HepG2 (cell line): ENCODE results near the gene NCKAP5L. TPM values are rescaled to one million over a fixed set of nuclear protein-coding genes. Genes with fewer than 3 reads are reported as not detected.

Experiments
- ATAC-seq: fragments of 200-7000 bp; cut with Tn5 transposase; 3 replicates; pipeline ENCODE4 v1.9.1; 2020; ENCODE audit warnings: mild to moderate bottlenecking, moderate library complexity
- BruUV-seq: library from RNA; stranded (reverse); fragments of 400-500 nt; replicated peaks from 2 replicates; lab custom pipeline; 2021; lab: Mats Ljungman, UMichigan
- CTCF ChIA-PET: fragments of 300-600 bp; formaldehyde crosslinking; extraction: SDS; loops from one replicate; lab custom pipeline; 2021; ENCODE audit warnings: low total read pairs, inconsistent platforms, low intra/inter-chr PET ratio; lab: Yijun Ruan, JAX
- POLR2A ChIA-PET: fragments of 350-600 bp; sonication (Branson Sonifier 250); formaldehyde crosslinking; loops from one replicate; lab custom pipeline; 2020; ENCODE audit warnings: antibody characterized with exemption, inconsistent platforms; lab: Yijun Ruan, JAX
- DNase-seq: peaks from one replicate; pipeline ENCODE4 v3.0.0-alpha.2; 2015; ENCODE audit warnings: low spot score
- FAIRE-seq: peaks from 3 replicates; lab custom pipeline; 2011; peaks lifted over from hg19 to GRCh38; lab: Jason Lieb, UNC
- H2AFZ ChIP-seq: one replicate; pipeline ENCODE4 v1.6.1; 2011; ENCODE audit warnings: low read length, inconsistent platforms
- H3K27ac ChIP-seq: fragments of 300-600 bp; 3 replicates; pipeline ENCODE4 v1.8.0; 2011; ENCODE audit warnings: mixed run types, mild to moderate bottlenecking, mixed read lengths, low read length, inconsistent platforms; ENCODE audit not compliant: insufficient read depth; ENCODE audit errors: extremely low read length
- H3K27me3 ChIP-seq, 2 experiments: fragments of 200-600 bp in 1 of 2; 2 replicates in 1 of 2; 3 replicates in 1 of 2; pipeline versions ENCODE4 v1.6.0 to v1.8.0; 2011; ENCODE audit warnings: low read length in 2 of 2, mild to moderate bottlenecking in 2 of 2, moderate library complexity in 2 of 2, inconsistent platforms in 1 of 2; ENCODE audit not compliant: insufficient read depth in 2 of 2, control insufficient read depth in 1 of 2
- H3K36me3 ChIP-seq, 2 experiments: fragments of 200-600 bp in 1 of 2; replicated peaks in 1 of 2; 2 replicates in 1 of 2; 3 replicates in 1 of 2; pipeline versions ENCODE4 v1.5.1 to v1.8.0; 2011; ENCODE audit warnings: low read length in 2 of 2, inconsistent platforms in 1 of 2; ENCODE audit not compliant: insufficient read depth in 2 of 2, control insufficient read depth in 1 of 2
- H3K4me1 ChIP-seq: 2 replicates; pipeline ENCODE4 v1.5.1; 2012; ENCODE audit warnings: low read length, inconsistent platforms; ENCODE audit not compliant: insufficient read depth
- H3K4me2 ChIP-seq: 2 replicates; pipeline ENCODE4 v1.6.0; 2011; ENCODE audit warnings: low read depth, low read length, inconsistent platforms
- H3K4me3 ChIP-seq, 3 experiments: fragments of 200-600 bp in 1 of 3; sonication (generic), shearing (Covaris generic) in 1 of 3; replicated peaks in 1 of 3; 2 replicates each; pipeline ENCODE4 v1.5.1; 2011 to 2016; ENCODE audit warnings: low read length in 3 of 3, inconsistent platforms in 2 of 3, low read depth in 2 of 3, mild to moderate bottlenecking in 2 of 3, control low read depth in 1 of 3, mixed read lengths in 1 of 3; ENCODE audit not compliant: insufficient read depth in 1 of 3
- H3K79me2 ChIP-seq: one replicate; pipeline ENCODE4 v1.6.1; 2011; ENCODE audit warnings: low read length, inconsistent platforms; ENCODE audit not compliant: insufficient read depth
- H3K9ac ChIP-seq: 2 replicates; pipeline ENCODE4 v1.6.0; 2011; ENCODE audit warnings: mild to moderate bottlenecking, low read depth, low read length, inconsistent platforms; ENCODE audit not compliant: insufficient read depth
- H3K9me3 ChIP-seq: 2 replicates; pipeline ENCODE4 v1.5.1; 2012; ENCODE audit warnings: mild to moderate bottlenecking, low read length
- H4K20me1 ChIP-seq: 2 replicates; pipeline ENCODE4 v1.6.0; 2011; ENCODE audit warnings: inconsistent platforms, mild to moderate bottlenecking, low read length, moderate library complexity; ENCODE audit not compliant: insufficient read depth
- FLYWCH1 ChIP-seq: sonication (generic); formaldehyde crosslinking; IDR thresholded peaks from 2 replicates; pipeline ENCODE4 v1.8.1; 2023; ENCODE audit warnings: mild to moderate bottlenecking, missing genetic modification reagents
- POLR2A ChIP-seq, 2 experiments: IDR thresholded peaks; 2 replicates each; pipeline ENCODE4 v1.6.1; 2011; ENCODE audit warnings: low read depth in 2 of 2, low read length in 2 of 2, mild to moderate bottlenecking in 1 of 2, moderate library complexity in 1 of 2; ENCODE audit not compliant: insufficient read depth in 1 of 2
- RBFOX2 ChIP-seq: fragments of 200-400 bp; formaldehyde crosslinking; IDR thresholded peaks from 2 replicates; pipeline ENCODE4 v1.6.1; 2017; ENCODE audit warnings: low read depth, mild to moderate bottlenecking, low read length
- RFXAP ChIP-seq: sonication (generic); formaldehyde crosslinking; IDR thresholded peaks from 2 replicates; pipeline ENCODE4 v1.4.0; 2020; ENCODE audit warnings: missing genetic modification reagents, borderline replicate concordance
- SMAD3 ChIP-seq: sonication (generic); formaldehyde crosslinking; IDR thresholded peaks from 2 replicates; pipeline ENCODE4 v1.4.0; 2020; ENCODE audit warnings: missing genetic modification reagents
- TARDBP ChIP-seq: sonication (generic); formaldehyde crosslinking; IDR thresholded peaks from 2 replicates; pipeline ENCODE4 v1.8.0; 2022; ENCODE audit warnings: mild to moderate bottlenecking, missing genetic modification reagents
- WGBS: methylation state at CpG from one replicate; pipeline ENCODE4 v1.1.6; 2017; ENCODE audit warnings: low lambda C conversion rate; 5-methylcytosine and 5-hydroxymethylcytosine counted together
- in situ Hi-C: cut with HindIII; loops from 2 replicates; pipeline ENCODE4 v1.10.0; 2017; ENCODE audit warnings: low pct_unique_long_range_greater_than_20kb; ENCODE audit not compliant: extremely low pct_ligation_motif_present
- intact Hi-C: fragments of 100-400 bp; cut with micrococcal nuclease; formaldehyde crosslinking; loops from one replicate; pipeline ENCODE4 v1.10.0; 2022; ENCODE audit not compliant: unreplicated experiment
- polyA plus RNA-seq, 8 experiments: library from polyadenylated mRNA; depleted of rRNA in 3 of 8; stranded (reverse) in 7 of 8; unstranded in 1 of 8; fragments of >200 nt; fragmentation: Illumina TruSeq in 4 of 8; extraction: Trizol in 4 of 8; gene quantifications; 2 replicates each; pipeline versions ENCODE4 v1.2.1 to v1.2.3, GENCODE V29; 2011 to 2016; ENCODE audit warnings: low read depth in 4 of 8, missing spikeins in 1 of 8, mixed read lengths in 1 of 8; ENCODE audit not compliant: insufficient read depth in 1 of 8
- total RNA-seq, 5 experiments: library from RNA; depleted of rRNA; stranded (reverse); fragments of >200 nt; fragmentation: Illumina TruSeq; extraction: Trizol; gene quantifications; 2 replicates each; pipeline ENCODE4 v1.2.3, GENCODE V29; 2016; ENCODE audit warnings: low read depth in 1 of 5
- TF ChIP-seq, protein P1 (sequence below): sonication (generic); formaldehyde crosslinking; IDR thresholded peaks from 2 replicates; pipeline ENCODE4 v1.8.0; 2023; ENCODE audit warnings: mild to moderate bottlenecking, missing genetic modification reagents
- TF ChIP-seq, protein P2 (sequence below): sonication (generic); formaldehyde crosslinking; IDR thresholded peaks from 2 replicates; pipeline ENCODE4 v1.4.0; 2020; ENCODE audit warnings: missing genetic modification reagents
- TF ChIP-seq, protein P3 (sequence below): sonication (generic); formaldehyde crosslinking; IDR thresholded peaks from 2 replicates; pipeline ENCODE4 v1.4.0; 2020; ENCODE audit warnings: missing genetic modification reagents, low read depth, mild to moderate bottlenecking, borderline replicate concordance
- TF ChIP-seq, protein P4 (sequence below): sonication (generic); formaldehyde crosslinking; IDR thresholded peaks from 2 replicates; pipeline ENCODE4 v1.4.0; 2020; ENCODE audit warnings: missing genetic modification reagents
- TF ChIP-seq, protein P5 (sequence below): sonication (generic); formaldehyde crosslinking; IDR thresholded peaks from 2 replicates; pipeline ENCODE4 v1.4.0; 2020; ENCODE audit warnings: missing genetic modification reagents, borderline replicate concordance

NCKAP5L gene
- total and polyA plus RNA-seq, 2 of the 13 experiments (the other 11 are each of a cell fraction or from before 2014, with no cell fraction given): 4.1 to 9.0 TPM

DNA sequence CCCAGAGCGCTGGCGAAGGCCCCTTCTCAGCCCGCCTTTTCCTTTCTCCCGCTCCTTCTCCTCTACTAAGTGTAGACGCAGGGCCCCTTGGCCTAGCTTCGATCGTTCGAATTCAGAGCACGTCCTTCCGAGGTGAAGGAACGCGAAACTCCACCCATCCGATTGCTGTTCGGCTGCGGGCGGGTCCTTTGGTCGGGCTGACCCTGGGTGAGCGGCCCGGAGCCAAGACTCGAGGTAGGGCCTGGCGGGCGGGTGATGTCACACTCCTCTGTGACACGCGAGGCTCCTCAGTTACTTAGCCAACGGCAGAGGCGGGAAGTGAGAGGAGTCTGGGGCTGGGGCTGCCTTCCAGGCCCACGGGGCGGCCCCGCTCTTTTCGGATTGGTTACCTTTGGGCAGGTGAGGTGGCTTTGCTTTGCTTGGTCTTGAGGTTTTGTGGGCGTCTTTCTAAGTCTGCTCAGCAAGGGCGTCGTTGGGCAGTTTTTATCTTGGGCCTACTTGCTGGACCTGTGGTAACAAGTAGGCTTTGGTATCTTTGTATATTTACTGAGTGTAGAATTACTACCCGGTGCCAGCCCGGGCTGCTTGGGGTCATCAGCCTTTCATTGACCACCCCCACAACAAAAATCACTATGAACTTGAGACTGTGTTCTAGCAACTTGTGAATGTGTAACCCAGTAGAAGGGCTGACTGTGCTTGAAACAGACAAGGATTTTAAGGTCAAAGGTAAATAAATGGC lies 86.2 kb downstream of the NCKAP5L start:
- peak overlapping the region; percentile 96 for H3K9ac ChIP-seq
- intact Hi-C loops (no loop called here), in situ Hi-C loops (no loop called here)
- peak overlapping the region; percentile 95 for H3K27ac ChIP-seq
- ATAC-seq: peak; percentile 74
- peaks cover 54% of the 10 kb centered on the region for H3K79me2 ChIP-seq
- H3K36me3 ChIP-seq: peaks cover 0 to 9% of the 10 kb centered on the region in 2 experiments; a peak in 1 of 5 replicates
- FAIRE-seq: peak; percentile 90
- peak overlapping the region; percentile 64 to 94 (median 79) for H3K4me3 ChIP-seq
- 0% methylated on average over 7 of the region's 35 CpGs for WGBS
- H4K20me1 ChIP-seq: peaks cover 53% of the 10 kb centered on the region
- H3K4me2 ChIP-seq: peak overlapping the region; percentile 64
- H3K4me1 ChIP-seq: peaks cover 51% of the 10 kb centered on the region
- peak; percentile 88 for DNase-seq
- ChIA-PET CTCF (interaction anchor here (1.6 kb wide), 1 partner anchor 36 kb away, joined by 16 read pairs; no protein-coding TSS in a partner anchor), POLR2A (interaction anchor here (0.8 to 2.0 kb wide), 33 partner anchors 8 to 611 kb away, joined by 3 to 35 read pairs (median 6); partner anchors contain the start of genes BCDIN3D, C1QL4, FMNL3 and NCKAP5L)
- BruUV-seq: TSS peak; percentile 99
- no peaks in the 10 kb centered on the region for H3K9me3 ChIP-seq
- no peaks in the 10 kb centered on the region; a peak in 1 of 5 replicates for H3K27me3 ChIP-seq
- H2AFZ ChIP-seq: no peak overlapping the region
- TF ChIP-seq, protein P1, sequence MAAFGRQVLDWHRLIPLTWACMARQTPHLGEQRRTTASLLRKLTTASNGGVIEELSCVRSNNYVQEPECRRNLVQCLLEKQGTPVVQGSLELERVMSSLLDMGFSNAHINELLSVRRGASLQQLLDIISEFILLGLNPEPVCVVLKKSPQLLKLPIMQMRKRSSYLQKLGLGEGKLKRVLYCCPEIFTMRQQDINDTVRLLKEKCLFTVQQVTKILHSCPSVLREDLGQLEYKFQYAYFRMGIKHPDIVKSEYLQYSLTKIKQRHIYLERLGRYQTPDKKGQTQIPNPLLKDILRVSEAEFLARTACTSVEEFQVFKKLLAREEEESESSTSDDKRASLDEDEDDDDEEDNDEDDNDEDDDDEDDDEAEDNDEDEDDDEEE (CRISPR knock-in tag): 0 out of 2 replicates have a peak, but pooled peaks have one; percentile 20
- 0 out of 2 replicates have a peak, but pooled peaks have one; percentile 18 for TF ChIP-seq FLYWCH1 (CRISPR knock-in tag)
- peak; percentile 77 for TF ChIP-seq RBFOX2
- TF ChIP-seq, protein P2, sequence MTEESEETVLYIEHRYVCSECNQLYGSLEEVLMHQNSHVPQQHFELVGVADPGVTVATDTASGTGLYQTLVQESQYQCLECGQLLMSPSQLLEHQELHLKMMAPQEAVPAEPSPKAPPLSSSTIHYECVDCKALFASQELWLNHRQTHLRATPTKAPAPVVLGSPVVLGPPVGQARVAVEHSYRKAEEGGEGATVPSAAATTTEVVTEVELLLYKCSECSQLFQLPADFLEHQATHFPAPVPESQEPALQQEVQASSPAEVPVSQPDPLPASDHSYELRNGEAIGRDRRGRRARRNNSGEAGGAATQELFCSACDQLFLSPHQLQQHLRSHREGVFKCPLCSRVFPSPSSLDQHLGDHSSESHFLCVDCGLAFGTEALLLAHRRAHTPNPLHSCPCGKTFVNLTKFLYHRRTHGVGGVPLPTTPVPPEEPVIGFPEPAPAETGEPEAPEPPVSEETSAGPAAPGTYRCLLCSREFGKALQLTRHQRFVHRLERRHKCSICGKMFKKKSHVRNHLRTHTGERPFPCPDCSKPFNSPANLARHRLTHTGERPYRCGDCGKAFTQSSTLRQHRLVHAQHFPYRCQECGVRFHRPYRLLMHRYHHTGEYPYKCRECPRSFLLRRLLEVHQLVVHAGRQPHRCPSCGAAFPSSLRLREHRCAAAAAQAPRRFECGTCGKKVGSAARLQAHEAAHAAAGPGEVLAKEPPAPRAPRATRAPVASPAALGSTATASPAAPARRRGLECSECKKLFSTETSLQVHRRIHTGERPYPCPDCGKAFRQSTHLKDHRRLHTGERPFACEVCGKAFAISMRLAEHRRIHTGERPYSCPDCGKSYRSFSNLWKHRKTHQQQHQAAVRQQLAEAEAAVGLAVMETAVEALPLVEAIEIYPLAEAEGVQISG (CRISPR knock-in tag): peak; percentile 45; the same call in 1 of the 2 replicates
- TF ChIP-seq, protein P3, sequence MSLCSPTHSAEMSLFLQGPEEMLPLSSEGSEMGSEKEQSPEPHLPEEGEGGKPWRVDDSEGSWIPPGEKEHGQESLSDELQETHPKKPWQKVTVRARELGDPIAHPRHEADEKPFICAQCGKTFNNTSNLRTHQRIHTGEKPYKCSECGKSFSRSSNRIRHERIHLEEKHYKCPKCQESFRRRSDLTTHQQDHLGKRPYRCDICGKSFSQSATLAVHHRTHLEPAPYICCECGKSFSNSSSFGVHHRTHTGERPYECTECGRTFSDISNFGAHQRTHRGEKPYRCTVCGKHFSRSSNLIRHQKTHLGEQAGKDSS: no peak
- 0 out of 2 replicates have a peak, but pooled peaks have one; percentile 32 for TF ChIP-seq TARDBP (CRISPR knock-in tag)
- TF ChIP-seq, protein P4, sequence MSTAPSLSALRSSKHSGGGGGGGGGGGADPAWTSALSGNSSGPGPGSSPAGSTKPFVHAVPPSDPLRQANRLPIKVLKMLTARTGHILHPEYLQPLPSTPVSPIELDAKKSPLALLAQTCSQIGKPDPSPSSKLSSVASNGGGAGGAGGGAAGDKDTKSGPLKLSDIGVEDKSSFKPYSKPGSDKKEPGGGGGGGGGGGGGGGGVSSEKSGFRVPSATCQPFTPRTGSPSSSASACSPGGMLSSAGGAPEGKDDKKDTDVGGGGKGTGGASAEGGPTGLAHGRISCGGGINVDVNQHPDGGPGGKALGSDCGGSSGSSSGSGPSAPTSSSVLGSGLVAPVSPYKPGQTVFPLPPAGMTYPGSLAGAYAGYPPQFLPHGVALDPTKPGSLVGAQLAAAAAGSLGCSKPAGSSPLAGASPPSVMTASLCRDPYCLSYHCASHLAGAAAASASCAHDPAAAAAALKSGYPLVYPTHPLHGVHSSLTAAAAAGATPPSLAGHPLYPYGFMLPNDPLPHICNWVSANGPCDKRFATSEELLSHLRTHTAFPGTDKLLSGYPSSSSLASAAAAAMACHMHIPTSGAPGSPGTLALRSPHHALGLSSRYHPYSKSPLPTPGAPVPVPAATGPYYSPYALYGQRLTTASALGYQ (CRISPR knock-in tag): no peak
- TF ChIP-seq RFXAP (CRISPR knock-in tag): 0 out of 2 replicates have a peak, but pooled peaks have one; percentile 36
- TF ChIP-seq, protein P5, sequence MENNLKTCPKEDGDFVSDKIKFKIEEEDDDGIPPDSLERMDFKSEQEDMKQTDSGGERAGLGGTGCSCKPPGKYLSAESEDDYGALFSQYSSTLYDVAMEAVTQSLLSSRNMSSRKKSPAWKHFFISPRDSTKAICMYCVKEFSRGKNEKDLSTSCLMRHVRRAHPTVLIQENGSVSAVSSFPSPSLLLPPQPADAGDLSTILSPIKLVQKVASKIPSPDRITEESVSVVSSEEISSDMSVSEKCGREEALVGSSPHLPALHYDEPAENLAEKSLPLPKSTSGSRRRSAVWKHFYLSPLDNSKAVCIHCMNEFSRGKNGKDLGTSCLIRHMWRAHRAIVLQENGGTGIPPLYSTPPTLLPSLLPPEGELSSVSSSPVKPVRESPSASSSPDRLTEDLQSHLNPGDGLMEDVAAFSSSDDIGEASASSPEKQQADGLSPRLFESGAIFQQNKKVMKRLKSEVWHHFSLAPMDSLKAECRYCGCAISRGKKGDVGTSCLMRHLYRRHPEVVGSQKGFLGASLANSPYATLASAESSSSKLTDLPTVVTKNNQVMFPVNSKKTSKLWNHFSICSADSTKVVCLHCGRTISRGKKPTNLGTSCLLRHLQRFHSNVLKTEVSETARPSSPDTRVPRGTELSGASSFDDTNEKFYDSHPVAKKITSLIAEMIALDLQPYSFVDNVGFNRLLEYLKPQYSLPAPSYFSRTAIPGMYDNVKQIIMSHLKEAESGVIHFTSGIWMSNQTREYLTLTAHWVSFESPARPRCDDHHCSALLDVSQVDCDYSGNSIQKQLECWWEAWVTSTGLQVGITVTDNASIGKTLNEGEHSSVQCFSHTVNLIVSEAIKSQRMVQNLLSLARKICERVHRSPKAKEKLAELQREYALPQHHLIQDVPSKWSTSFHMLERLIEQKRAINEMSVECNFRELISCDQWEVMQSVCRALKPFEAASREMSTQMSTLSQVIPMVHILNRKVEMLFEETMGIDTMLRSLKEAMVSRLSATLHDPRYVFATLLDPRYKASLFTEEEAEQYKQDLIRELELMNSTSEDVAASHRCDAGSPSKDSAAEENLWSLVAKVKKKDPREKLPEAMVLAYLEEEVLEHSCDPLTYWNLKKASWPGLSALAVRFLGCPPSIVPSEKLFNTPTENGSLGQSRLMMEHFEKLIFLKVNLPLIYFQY: 0 out of 2 replicates have a peak, but pooled peaks have one; percentile 40
- TF ChIP-seq SMAD3 (CRISPR knock-in tag): 0 out of 2 replicates have a peak, but pooled peaks have one; percentile 36
- peak in 1 of 2 experiments; percentile 60; a peak in 1 of 4 replicates for TF ChIP-seq POLR2A (IDR thresholded peaks at IDR 0.05; ENCODE audit: insufficient read depth in 1 of 2, low read depth in 2 of 2, low read length in 2 of 2)
